ENCODE measurements around the gene OTUD7B. TPM values are rescaled to one million over a fixed set of nuclear protein-coding genes. Genes with fewer than 3 reads are reported as not detected.

OTUD7B gene
- total RNA-seq, 3 donors from 2014 or later, result 39.2 to 52.7 (median 49.3) TPM

- Histone ChIP-seq H3K4me3 (no peak overlapping the region), H3K4me1 (ENCODE audit: low read depth) (no peaks in the 10 kb centered on the region), H3K9me3 (no peaks in the 10 kb centered on the region), H3K36me3 (ENCODE audit: low read depth) (no peaks in the 10 kb centered on the region)
- intact Hi-C loops (cut with DNase I, micrococcal nuclease), result no loop called here
- no peak for ATAC-seq
- no peak for TF ChIP-seq CTCF (IDR thresholded peaks at IDR 0.05)
- DNase-seq, result no peak
These were observed 17.3 kb downstream of the OTUD7B start for GRCh38 chr1:149993181-149993580.

- TF ChIP-seq CTCF (IDR thresholded peaks at IDR 0.05), result no peak
- no peak for ATAC-seq
These were observed 23.3 kb downstream of the OTUD7B start for GRCh38 chr1:149987297-149987595.

GRCh38 chr1:149986486-149987296 is 23.8 kb downstream of the OTUD7B start:
- TF ChIP-seq CTCF (IDR thresholded peaks at IDR 0.05), result no peak
- H3K4me1 ChIP-seq (ENCODE audit: low read depth), result peaks cover 2% of the 10 kb centered on the region
- no peak overlapping the region for H3K4me3 ChIP-seq
- no peaks in the 10 kb centered on the region for H3K9me3 ChIP-seq
- no peak for DNase-seq
- H3K36me3 ChIP-seq (ENCODE audit: low read depth), result no peaks in the 10 kb centered on the region
- intact Hi-C loops (cut with DNase I, micrococcal nuclease), result no loop called here
- no peak for ATAC-seq

More at GRCh38 chr1:149987297-149987595, 23.3 kb downstream of the OTUD7B start:
- intact Hi-C loops (cut with DNase I, micrococcal nuclease), result no loop called here
- Histone ChIP-seq H3K4me3 (no peak overlapping the region), H3K9me3 (no peaks in the 10 kb centered on the region), H3K4me1 (ENCODE audit: low read depth) (no peaks in the 10 kb centered on the region), H3K36me3 (ENCODE audit: low read depth) (no peaks in the 10 kb centered on the region)
- DNase-seq, result no peak

- H3K36me3 ChIP-seq (ENCODE audit: low read depth), result no peaks in the 10 kb centered on the region
- H3K9me3 ChIP-seq, result no peaks in the 10 kb centered on the region
- intact Hi-C loops (cut with DNase I, micrococcal nuclease), result loop anchor here in 1 of 2 donors (10.0 kb wide), 1 partner anchor 55 kb away; no protein-coding TSS in a partner anchor
- no peak for TF ChIP-seq CTCF (IDR thresholded peaks at IDR 0.05)
- peaks cover 26% of the 10 kb centered on the region for H3K4me1 ChIP-seq (ENCODE audit: low read depth)
- DNase-seq (no peak), ATAC-seq (peak; percentile 67)
- no peak overlapping the region for H3K4me3 ChIP-seq
These were observed 30.5 kb downstream of the OTUD7B start for GRCh38 chr1:149979972-149980540.

GRCh38 chr1:149979245-149979971 is 31.1 kb downstream of the OTUD7B start:
- DNase-seq (no peak), ATAC-seq (no peak)
- Histone ChIP-seq H3K4me3 (no peak overlapping the region), H3K4me1 (ENCODE audit: low read depth) (peaks cover 26% of the 10 kb centered on the region), H3K36me3 (ENCODE audit: low read depth) (no peaks in the 10 kb centered on the region), H3K9me3 (no peaks in the 10 kb centered on the region)
- no peak for TF ChIP-seq CTCF (IDR thresholded peaks at IDR 0.05)
- intact Hi-C loops (cut with DNase I, micrococcal nuclease), result loop anchor here in 1 of 2 donors (10.0 kb wide), 1 partner anchor 55 kb away; no protein-coding TSS in a partner anchor
